Vagina (tissue), 2 donors: ENCODE measurements around the gene FGF11. TPM values are rescaled to one million over a fixed set of nuclear protein-coding genes. Genes with fewer than 3 reads are reported as not detected.
A peak's percentile ranks its signal among the peaks of the same experiment; 100 is the strongest.

ENCODE experiments used
- DNase-seq, 2 donors: peaks; one replicate each; pipeline ENCODE4 v3.0.0-alpha.2; 2017; ENCODE audit errors: extremely low spot score in 2 of 2
- H3K27ac ChIP-seq: fragments of 200-600 bp; sonication (generic); one replicate; pipeline ENCODE4 v1.5.1; 2019
- H3K27me3 ChIP-seq: fragments of 200-600 bp; sonication (generic); one replicate; pipeline ENCODE4 v1.5.1; 2019
- H3K36me3 ChIP-seq, 2 donors: fragments of 200-600 bp; sonication (generic); one replicate each; pipeline ENCODE4 v1.5.1; 2017 to 2019
- H3K4me1 ChIP-seq: fragments of 200-600 bp; sonication (generic); one replicate; pipeline ENCODE4 v1.5.1; 2019
- H3K4me3 ChIP-seq, 2 donors: fragments of 200-600 bp; sonication (generic); 1 replicate in 1 of 2; 2 replicates in 1 of 2; pipeline ENCODE4 v1.5.1; 2016 to 2019
- H3K9me3 ChIP-seq: fragments of 200-600 bp; sonication (generic); one replicate; pipeline ENCODE4 v1.5.1; 2019
- CTCF ChIP-seq, 3 experiments: fragments of 450-650 bp in 2 of 3; fragments of 200-600 bp in 1 of 3; sonication (generic) in 1 of 3; IDR thresholded peaks; one replicate each; pipeline ENCODE4 v1.5.1; 2017 to 2019; ENCODE audit warnings: antibody characterized with exemption in 3 of 3, mild to moderate bottlenecking in 2 of 3, moderate library complexity in 2 of 3
- POLR2A ChIP-seq, 2 donors: fragments of 450-650 bp; IDR thresholded peaks; one replicate each; pipeline ENCODE4 v1.6.1; 2017; ENCODE audit warnings: antibody characterized with exemption in 2 of 2, mild to moderate bottlenecking in 2 of 2, moderate library complexity in 2 of 2
- POLR2AphosphoS5 ChIP-seq, 2 donors: sonication (generic); formaldehyde crosslinking; IDR thresholded peaks; one replicate each; pipeline ENCODE4 v1.9.0; 2017; ENCODE audit warnings: antibody characterized with exemption in 2 of 2, mild to moderate bottlenecking in 2 of 2, low read depth in 1 of 2; ENCODE audit not compliant: insufficient read depth in 1 of 2
- intact Hi-C: fragments of 100-400 bp; cut with DNase I; formaldehyde crosslinking; loops from one replicate; pipeline ENCODE4 v1.15.1; 2023
- total RNA-seq: library from RNA; depleted of rRNA; stranded (reverse); fragments of >200 nt; gene quantifications from one replicate; pipeline ENCODE4 v1.2.3, GENCODE V29; 2016

Gene FGF11
- total RNA-seq, 1 donor from 2014 or later = 10.8 TPM

DNA sequence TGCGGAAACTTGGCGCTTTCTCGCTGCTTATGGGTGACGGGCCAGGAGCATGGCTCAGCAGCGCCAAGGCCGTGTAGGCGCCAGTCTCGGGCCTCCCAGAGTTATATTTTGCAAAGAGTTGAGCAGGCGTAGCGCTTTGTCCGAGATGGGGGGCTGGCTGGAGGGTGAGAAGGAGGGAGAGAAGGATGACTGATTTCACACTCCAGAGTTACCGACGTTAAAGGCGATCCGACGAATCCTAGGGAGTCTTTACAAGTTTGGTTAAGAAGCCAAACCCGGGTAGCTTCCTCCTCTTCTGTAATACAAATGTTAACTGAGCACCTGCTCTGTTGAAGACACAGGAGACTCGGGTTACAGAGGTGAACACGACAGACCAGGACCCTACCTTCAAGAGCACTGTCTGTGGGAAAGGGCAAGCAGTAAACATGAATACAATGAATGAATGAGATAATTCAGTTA lies 45.6 kb downstream of the FGF11 start:
- peak overlapping the region; percentile 100 for H3K27ac ChIP-seq
- intact Hi-C loops = loop anchor here (2.0 to 5.0 kb wide), 3 partner anchors 46 to 133 kb away; partner anchors contain the start of genes FGF11, KCTD11 and PLSCR3
- no peaks in the 10 kb centered on the region for H3K9me3 ChIP-seq
- TF ChIP-seq POLR2AphosphoS5 (IDR thresholded peaks at IDR 0.05; ENCODE audit: insufficient read depth in 1 of 2, low read depth in 1 of 2) (no peak), CTCF (IDR thresholded peaks at IDR 0.05) (peak in 1 of 3 experiments; percentile 23)
- H3K4me1 ChIP-seq = peaks cover 78% of the 10 kb centered on the region
- H3K36me3 ChIP-seq = no peaks in the 10 kb centered on the region
- DNase-seq = no peak
- no peaks in the 10 kb centered on the region for H3K27me3 ChIP-seq
- H3K4me3 ChIP-seq = peak overlapping the region; percentile 53 to 64

DNA sequence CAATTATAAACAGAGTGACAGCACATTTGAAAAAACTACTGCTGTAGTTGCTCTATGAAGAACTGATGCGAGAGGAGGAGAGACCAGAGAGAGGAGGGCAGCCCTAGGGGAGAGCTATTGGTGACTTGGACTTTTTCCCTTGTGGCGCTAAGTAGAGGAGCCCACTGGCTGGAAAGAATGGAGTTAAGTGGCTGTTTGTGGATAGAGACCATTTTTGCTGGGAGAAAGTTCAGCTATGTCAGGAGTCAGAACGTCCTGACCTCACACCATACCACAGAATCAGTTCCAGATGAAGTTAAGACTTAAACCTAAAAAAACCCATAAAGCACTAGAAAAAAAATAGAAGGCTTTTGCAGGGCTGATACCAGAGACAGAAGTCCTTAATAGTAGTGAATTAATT lies 46.9 kb downstream of the FGF11 start:
- H3K27ac ChIP-seq = peak overlapping the region; percentile 100
- no peaks in the 10 kb centered on the region for H3K27me3 ChIP-seq
- no peak for TF ChIP-seq CTCF (IDR thresholded peaks at IDR 0.05)
- peak in 1 of 2 donors; percentile 20 for TF ChIP-seq POLR2AphosphoS5 (IDR thresholded peaks at IDR 0.05; ENCODE audit: insufficient read depth in 1 of 2, low read depth in 1 of 2)
- no peaks in the 10 kb centered on the region for H3K36me3 ChIP-seq
- intact Hi-C loops = loop anchor here (5.0 kb wide), 1 partner anchor 94 kb away; the partner anchor contains the start of gene PLSCR3
- peak overlapping the region; percentile 53 to 64 for H3K4me3 ChIP-seq
- H3K9me3 ChIP-seq = no peaks in the 10 kb centered on the region
- H3K4me1 ChIP-seq = peaks cover 80% of the 10 kb centered on the region
- no peak for DNase-seq

DNA sequence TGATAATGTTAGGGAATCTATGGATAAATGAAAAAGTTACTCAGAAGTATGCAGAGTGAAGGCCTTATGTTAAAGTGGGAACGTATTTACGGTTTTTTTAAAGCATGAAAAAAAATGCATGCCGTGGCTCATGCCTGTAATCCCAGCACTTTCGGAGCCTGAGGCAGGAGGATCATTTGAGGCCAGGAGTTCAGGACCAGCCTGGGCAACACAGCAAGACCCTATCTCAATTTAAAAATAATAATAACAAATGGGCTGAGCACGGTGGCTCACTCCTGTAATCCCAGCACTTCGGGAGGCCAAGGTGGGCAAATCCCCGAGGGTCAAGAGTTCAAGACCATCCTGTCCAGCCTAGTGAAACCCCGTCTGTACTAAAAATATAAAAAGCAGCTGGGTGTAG lies 50.8 kb downstream of the FGF11 start:
- no peak for DNase-seq
- Histone ChIP-seq H3K4me3 (no peak overlapping the region), H3K4me1 (peaks cover 88% of the 10 kb centered on the region), H3K36me3 (peaks cover 0 to 3% of the 10 kb centered on the region in 2 donors), H3K27ac (no peak overlapping the region), H3K27me3 (no peaks in the 10 kb centered on the region), H3K9me3 (no peaks in the 10 kb centered on the region)
- TF ChIP-seq POLR2AphosphoS5 (IDR thresholded peaks at IDR 0.05; ENCODE audit: insufficient read depth in 1 of 2, low read depth in 1 of 2) (no peak), CTCF (IDR thresholded peaks at IDR 0.05) (no peak), POLR2A (IDR thresholded peaks at IDR 0.05) (no peak)
- intact Hi-C loops = no loop called here

DNA sequence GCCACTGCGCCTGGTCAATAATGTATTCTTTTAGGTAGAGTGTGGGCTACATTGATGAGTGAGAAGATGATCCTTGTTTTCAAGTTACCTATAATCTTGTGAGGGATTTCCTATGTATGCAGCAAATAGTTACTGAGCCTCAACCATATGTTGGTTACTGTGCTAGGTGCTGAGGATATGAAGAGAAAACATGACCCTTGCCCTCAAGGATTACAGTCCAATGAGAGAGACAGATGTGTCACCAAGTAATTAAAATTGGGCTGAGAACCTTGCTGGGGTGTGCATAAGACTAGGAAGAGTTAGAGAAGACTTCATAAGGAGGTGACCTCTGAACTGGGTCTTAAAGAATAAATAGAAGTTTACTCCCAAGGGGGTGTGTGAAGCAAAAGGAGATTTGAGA lies 52.3 kb downstream of the FGF11 start:
- Histone ChIP-seq H3K4me1 (peaks cover 80% of the 10 kb centered on the region), H3K36me3 (peaks cover 0 to 12% of the 10 kb centered on the region in 2 donors), H3K27me3 (no peaks in the 10 kb centered on the region), H3K27ac (no peak overlapping the region), H3K9me3 (no peaks in the 10 kb centered on the region), H3K4me3 (no peak overlapping the region)
- DNase-seq = no peak
- TF ChIP-seq CTCF (IDR thresholded peaks at IDR 0.05) = no peak
- intact Hi-C loops = no loop called here

GRCh38 chr17:7493941-7494340 lies 54.6 kb downstream of the FGF11 start:
- intact Hi-C loops = no loop called here
- no peaks in the 10 kb centered on the region for H3K27me3 ChIP-seq
- DNase-seq = no peak
- H3K4me1 ChIP-seq = peaks cover 57% of the 10 kb centered on the region
- no peak overlapping the region for H3K27ac ChIP-seq
- no peak for TF ChIP-seq POLR2A (IDR thresholded peaks at IDR 0.05)
- no peak for TF ChIP-seq POLR2AphosphoS5 (IDR thresholded peaks at IDR 0.05; ENCODE audit: insufficient read depth in 1 of 2, low read depth in 1 of 2)
- no peak for TF ChIP-seq CTCF (IDR thresholded peaks at IDR 0.05)
- H3K36me3 ChIP-seq = peaks cover 0 to 34% of the 10 kb centered on the region in 2 donors
- H3K4me3 ChIP-seq = no peak overlapping the region
- H3K9me3 ChIP-seq = no peaks in the 10 kb centered on the region

Other genes starting within 250 kb of the FGF11 start
- gene DLG4, start 219.7 kb upstream of the FGF11 start, total RNA-seq = 23.3 TPM
- gene ACADVL, start 219.6 kb upstream of the FGF11 start, total RNA-seq = 957 TPM
- 53.0 TPM for gene DVL2, start 205.0 kb upstream of the FGF11 start, total RNA-seq
- 24.8 TPM for gene PHF23, start 200.1 kb upstream of the FGF11 start, total RNA-seq
- gene GABARAP, start 197.1 kb upstream of the FGF11 start, total RNA-seq = 395 TPM
- 64.6 TPM for gene CTDNEP1, start 187.8 kb upstream of the FGF11 start, total RNA-seq
- 30.9 TPM for gene ELP5, start 187.3 kb upstream of the FGF11 start, total RNA-seq
- 75.9 TPM for gene CLDN7, start 177.0 kb upstream of the FGF11 start, total RNA-seq
- 3.2 TPM for gene SLC2A4, start 157.8 kb upstream of the FGF11 start, total RNA-seq
- 0.25 TPM for gene YBX2, start 144.9 kb upstream of the FGF11 start, total RNA-seq
- 238 TPM for gene EIF5A, start 131.9 kb upstream of the FGF11 start, total RNA-seq
- 51.1 TPM for gene GPS2, start 124.2 kb upstream of the FGF11 start, total RNA-seq
- gene NEURL4, start 110.2 kb upstream of the FGF11 start, total RNA-seq = 22.6 TPM
- gene ACAP1, start 103.0 kb upstream of the FGF11 start, total RNA-seq = 7.6 TPM
- gene KCTD11, start 87.3 kb upstream of the FGF11 start, total RNA-seq = 12.5 TPM
- gene TMEM95, start 84.4 kb upstream of the FGF11 start, total RNA-seq = not detected
- gene TNK1, start 58.4 kb upstream of the FGF11 start, total RNA-seq = 10.1 TPM
- 37.1 TPM for gene PLSCR3, start 45.0 kb upstream of the FGF11 start, total RNA-seq
- gene TMEM256, start 35.4 kb upstream of the FGF11 start, total RNA-seq = 118 TPM
- gene NLGN2, start 31.7 kb upstream of the FGF11 start, total RNA-seq = 25.5 TPM
- not detected for gene SPEM1, start 19.2 kb upstream of the FGF11 start, total RNA-seq
- not detected for gene SPEM2, start 13.9 kb upstream of the FGF11 start, total RNA-seq
- not detected for gene SPEM3, start 10.7 kb upstream of the FGF11 start, total RNA-seq
- gene TMEM102, start 4.1 kb upstream of the FGF11 start, total RNA-seq = 9.8 TPM
- 5.9 TPM for gene CHRNB1, start 5.5 kb downstream of the FGF11 start, total RNA-seq
- gene ZBTB4, start 40.1 kb downstream of the FGF11 start, total RNA-seq = 38.1 TPM
- not detected for gene SLC35G6, start 41.9 kb downstream of the FGF11 start, total RNA-seq
- gene POLR2A, start 44.9 kb downstream of the FGF11 start, total RNA-seq = 118 TPM
- 60.6 TPM for gene TNFSF12, start 109.5 kb downstream of the FGF11 start, total RNA-seq
- gene TNFSF13, start 119.2 kb downstream of the FGF11 start, total RNA-seq = 20.1 TPM
- gene SENP3, start 122.4 kb downstream of the FGF11 start, total RNA-seq = 60.2 TPM
- gene CD68, start 140.1 kb downstream of the FGF11 start, total RNA-seq = 40.0 TPM
- gene MPDU1, start 144.3 kb downstream of the FGF11 start, total RNA-seq = 73.4 TPM
- gene SOX15, start 150.6 kb downstream of the FGF11 start, total RNA-seq = 44.4 TPM
- gene FXR2, start 175.4 kb downstream of the FGF11 start, total RNA-seq = 36.1 TPM
- 69.7 TPM for gene SAT2, start 188.3 kb downstream of the FGF11 start, total RNA-seq
- gene SHBG, start 190.6 kb downstream of the FGF11 start, total RNA-seq = not detected
- 2.7 TPM for gene ATP1B2, start 211.4 kb downstream of the FGF11 start, total RNA-seq
- 18.7 TPM for gene TP53, start 248.0 kb downstream of the FGF11 start, total RNA-seq
- gene WRAP53, start 249.0 kb downstream of the FGF11 start, total RNA-seq = 7.6 TPM